GM12873 (cell line): Measurements from ENCODE around the gene POLR2L.

Experiments
- CTCF ChIP-seq: IDR thresholded peaks from 2 replicates; pipeline ENCODE4 v1.5.1; 2012; ENCODE audit warnings: low read depth, mild to moderate bottlenecking, moderate library complexity, low read length, control low read depth; ENCODE audit not compliant: insufficient read depth; ENCODE audit errors: missing control alignments

The POLR2L gene

GRCh38 chr11:827146-827896 is 15.0 kb downstream of the POLR2L start:
- no peak for TF ChIP-seq CTCF

DNA sequence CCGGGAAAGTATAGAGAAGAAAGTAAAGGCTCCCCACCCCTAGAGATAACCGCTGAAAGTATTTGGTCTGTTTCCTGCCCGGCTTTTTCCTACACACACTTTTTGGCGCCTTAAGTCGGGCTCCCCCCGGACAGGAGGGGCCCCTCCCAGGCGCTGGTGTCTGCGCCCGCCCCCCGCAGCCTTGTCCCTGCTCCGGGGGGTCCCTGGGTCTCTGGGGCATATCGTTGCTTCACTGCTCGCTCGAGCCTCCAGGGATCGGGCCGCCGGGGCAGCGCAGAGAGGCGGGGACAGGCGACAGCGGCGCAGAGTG is 15.5 kb downstream of the POLR2L start:
- TF ChIP-seq CTCF: no peak

- no peak for TF ChIP-seq CTCF
These were observed 16.1 kb downstream of the POLR2L start for GRCh38 chr11:826227-826621.

DNA sequence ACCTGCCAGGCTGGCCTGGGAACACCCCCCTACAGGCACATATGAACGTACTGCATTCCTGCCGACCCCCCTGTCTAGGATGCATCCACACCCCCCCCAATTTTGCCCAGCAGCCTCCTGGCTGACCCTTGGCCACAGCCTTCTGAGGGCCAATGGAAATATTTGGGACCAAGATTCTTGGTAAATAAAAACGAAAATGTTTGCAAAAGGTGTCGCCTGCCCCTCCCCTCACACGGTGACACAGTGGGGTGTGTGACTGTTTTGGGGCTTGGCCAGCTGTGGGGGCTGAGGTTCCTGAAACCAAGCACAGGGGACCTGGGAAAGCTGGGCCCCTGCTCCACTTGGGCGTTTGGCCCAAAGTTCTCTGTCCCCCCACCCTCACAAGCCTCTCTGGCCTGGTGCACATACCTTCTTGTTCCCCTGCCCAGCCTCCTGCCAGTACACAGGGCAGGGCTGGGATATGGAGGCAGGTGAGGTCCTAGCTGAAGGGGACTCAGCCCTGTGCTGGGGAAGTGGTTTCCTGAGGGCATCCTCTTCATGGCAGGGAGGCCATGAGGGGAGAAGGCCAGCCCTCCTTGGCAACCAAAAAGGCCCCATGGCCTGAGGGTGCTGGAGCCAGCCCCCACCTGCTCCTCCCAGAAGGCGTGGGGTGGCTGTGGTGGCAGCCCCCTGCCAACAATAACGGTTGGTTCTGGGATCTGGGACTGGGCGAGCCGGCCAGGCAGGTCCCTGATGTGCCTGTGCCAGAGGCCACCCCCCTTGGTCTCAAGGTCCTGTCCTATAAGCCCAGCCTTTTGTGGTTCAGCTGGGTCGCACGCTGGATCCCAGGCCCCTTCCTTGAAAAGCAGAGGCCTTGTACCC is 16.7 kb downstream of the POLR2L start:
- no peak for TF ChIP-seq CTCF

- no peak for TF ChIP-seq CTCF
These were observed 17.4 kb downstream of the POLR2L start for GRCh38 chr11:824942-825341.

GRCh38 chr11:824292-824880 is 17.9 kb downstream of the POLR2L start:
- no peak for TF ChIP-seq CTCF
